ENCODE measurements around the gene TBC1D22B.
A peak's percentile ranks its signal among the peaks of the same experiment; 100 is the strongest.

TBC1D22B gene

DNA sequence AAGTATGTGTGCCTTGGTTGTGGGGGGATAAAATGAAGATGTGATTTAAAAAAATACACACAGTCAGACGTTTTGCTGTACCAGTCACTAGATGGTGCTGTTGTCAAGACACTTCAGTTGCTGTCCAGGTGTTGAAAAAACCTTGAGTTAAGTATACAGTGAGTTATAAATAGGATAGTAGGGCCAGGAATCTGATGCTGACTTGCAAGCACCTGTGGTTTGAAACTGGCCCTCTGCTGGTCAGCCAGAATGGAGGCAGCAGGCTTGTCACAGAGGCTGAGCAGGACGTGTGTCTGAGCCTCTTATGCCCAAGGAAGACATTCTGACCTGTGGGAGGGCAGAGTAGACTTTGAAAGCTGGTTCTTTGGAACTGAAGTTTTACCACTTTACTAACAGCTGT, 124.0 kb downstream of the TBC1D22B start:
- H3K36me3 ChIP-seq: peaks cover 7% of the 10 kb centered on the region
- peak; percentile 39 for DNase-seq

More for the DNA sequence above, 124.0 kb downstream of the TBC1D22B start:
- no peaks in the 10 kb centered on the region for H3K4me1 ChIP-seq
- no peaks in the 10 kb centered on the region for H3K9me3 ChIP-seq
- H3K4me3 ChIP-seq (ENCODE audit: low read depth, low read length): no peak overlapping the region
- TF ChIP-seq, protein P1, sequence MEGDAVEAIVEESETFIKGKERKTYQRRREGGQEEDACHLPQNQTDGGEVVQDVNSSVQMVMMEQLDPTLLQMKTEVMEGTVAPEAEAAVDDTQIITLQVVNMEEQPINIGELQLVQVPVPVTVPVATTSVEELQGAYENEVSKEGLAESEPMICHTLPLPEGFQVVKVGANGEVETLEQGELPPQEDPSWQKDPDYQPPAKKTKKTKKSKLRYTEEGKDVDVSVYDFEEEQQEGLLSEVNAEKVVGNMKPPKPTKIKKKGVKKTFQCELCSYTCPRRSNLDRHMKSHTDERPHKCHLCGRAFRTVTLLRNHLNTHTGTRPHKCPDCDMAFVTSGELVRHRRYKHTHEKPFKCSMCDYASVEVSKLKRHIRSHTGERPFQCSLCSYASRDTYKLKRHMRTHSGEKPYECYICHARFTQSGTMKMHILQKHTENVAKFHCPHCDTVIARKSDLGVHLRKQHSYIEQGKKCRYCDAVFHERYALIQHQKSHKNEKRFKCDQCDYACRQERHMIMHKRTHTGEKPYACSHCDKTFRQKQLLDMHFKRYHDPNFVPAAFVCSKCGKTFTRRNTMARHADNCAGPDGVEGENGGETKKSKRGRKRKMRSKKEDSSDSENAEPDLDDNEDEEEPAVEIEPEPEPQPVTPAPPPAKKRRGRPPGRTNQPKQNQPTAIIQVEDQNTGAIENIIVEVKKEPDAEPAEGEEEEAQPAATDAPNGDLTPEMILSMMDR (IDR thresholded peaks at IDR 0.05; ENCODE audit: low read depth, low read length): peak; percentile 84
- no peaks in the 10 kb centered on the region for H3K27me3 ChIP-seq

Data from BE2C (cell line).